GM18526 (cell line): ENCODE data around the gene FBXW2.

ENCODE experiments used
- POLR2A ChIP-seq: IDR thresholded peaks from 3 replicates; pipeline ENCODE4 v1.6.1; 2011; ENCODE audit not compliant: insufficient read length; ENCODE audit errors: extremely low read depth

Gene FBXW2

GRCh38 chr9:120792898-120793765 is at the start of gene FBXW2:
TSS of gene FBXW2 (minus strand) at chr9:120793416. CDS start at chr9:120788258, 5,158 bp downstream.
- TF ChIP-seq POLR2A = peak; percentile 98

- no peak for TF ChIP-seq POLR2A
Observed at GRCh38 chr9:120841930-120842684, 48.9 kb upstream of the FBXW2 start.

DNA sequence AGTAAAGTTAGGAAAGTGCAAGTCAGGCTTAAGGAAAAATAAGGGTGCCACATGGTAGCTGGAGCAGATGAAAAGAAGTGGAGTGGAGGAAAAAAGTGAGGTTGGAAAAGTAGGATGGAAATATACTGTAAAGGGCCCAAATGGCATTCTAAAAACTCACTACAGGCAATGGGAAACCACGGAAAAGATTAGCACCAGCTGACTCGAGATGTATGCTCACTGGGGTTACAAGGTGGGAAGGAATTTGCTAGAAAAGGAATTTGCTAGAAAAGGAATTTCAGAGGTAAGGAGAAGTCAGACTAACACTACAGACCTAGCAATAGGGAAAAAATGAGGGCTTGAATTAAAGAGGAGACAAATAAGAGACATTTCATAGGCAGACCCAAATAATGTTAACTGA is 45.9 kb upstream of the FBXW2 start:
- no peak for TF ChIP-seq POLR2A

GRCh38 chr9:120837921-120838320 is 44.7 kb upstream of the FBXW2 start:
- no peak for TF ChIP-seq POLR2A

DNA sequence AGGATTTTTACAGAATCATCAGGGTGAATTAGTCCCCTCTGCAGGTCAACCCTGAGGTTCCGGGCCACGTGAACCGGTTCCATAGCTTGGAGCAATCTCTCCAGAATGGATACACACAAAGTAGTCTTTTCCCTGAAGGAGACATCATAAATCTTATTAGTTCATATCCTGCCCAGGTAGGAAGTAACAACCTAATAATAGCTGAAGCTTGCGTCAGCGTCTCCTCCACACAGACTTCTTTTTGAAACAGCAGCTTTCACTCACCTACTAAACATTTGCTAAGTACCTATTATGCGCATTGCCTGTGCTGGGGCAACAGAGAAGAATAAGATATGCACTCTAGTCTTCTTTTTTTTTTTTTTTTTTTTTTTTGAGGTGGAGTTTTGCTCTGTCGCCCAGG is 40.1 kb upstream of the FBXW2 start:
- TF ChIP-seq POLR2A = no peak

DNA sequence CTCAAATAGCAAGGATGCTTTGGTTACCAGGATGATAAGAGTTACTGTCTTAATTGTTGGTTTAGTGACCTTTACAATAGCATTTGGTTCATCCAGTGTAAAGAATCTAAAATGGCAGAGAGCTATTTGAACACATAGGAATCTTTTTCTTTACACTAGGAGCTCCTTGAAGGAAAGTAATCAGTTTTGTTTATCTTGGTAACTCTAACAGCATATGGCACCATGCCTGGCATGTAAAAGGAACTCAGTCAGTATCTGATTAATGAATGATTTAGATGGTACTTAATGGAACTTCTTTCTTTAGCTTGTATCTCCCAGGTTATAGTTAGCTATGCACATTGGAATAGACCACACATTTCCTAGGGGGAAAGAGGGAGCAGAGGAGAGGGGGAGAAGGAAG is 39.6 kb upstream of the FBXW2 start:
- no peak for TF ChIP-seq POLR2A

DNA sequence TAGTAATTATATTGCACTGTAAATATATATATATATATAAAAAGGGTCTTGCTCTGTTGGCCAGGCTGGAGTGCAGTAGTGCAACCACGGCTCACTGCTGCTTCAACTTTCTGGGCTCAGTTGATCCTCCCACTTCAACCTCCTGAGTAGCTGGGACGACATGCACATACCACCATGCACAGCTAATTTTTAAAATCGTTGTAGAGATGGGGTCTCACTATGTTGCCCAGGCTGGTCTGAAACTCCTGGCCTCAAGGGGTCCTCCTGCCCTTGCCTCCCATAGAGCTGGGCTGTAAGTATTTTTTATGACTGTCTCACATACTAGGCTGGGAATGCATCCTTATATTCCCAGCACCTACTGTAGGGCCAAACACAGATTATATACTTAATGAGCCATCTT is 37.6 kb upstream of the FBXW2 start:
- TF ChIP-seq POLR2A = no peak

- TF ChIP-seq POLR2A = no peak
Observed at GRCh38 chr9:120830151-120830550, 36.9 kb upstream of the FBXW2 start.

DNA sequence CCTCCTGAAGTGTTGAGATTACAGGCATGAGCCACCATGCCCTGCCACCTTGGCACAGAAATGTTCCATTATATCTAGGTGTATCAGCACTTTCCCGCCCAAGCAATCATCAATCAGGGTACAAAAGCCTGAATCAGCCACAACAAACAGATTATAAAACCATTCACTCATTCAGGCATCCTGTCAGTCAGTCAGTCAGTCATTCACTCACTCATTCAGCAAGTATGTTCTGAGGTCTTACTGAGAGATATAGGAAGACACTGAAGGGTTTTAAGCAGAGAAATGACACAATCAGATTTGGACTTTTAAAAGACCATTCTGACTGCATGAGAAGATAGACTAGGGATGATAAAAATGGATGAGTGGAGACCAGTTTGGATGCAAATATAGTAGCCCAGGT is 36.4 kb upstream of the FBXW2 start:
- TF ChIP-seq POLR2A = no peak

DNA sequence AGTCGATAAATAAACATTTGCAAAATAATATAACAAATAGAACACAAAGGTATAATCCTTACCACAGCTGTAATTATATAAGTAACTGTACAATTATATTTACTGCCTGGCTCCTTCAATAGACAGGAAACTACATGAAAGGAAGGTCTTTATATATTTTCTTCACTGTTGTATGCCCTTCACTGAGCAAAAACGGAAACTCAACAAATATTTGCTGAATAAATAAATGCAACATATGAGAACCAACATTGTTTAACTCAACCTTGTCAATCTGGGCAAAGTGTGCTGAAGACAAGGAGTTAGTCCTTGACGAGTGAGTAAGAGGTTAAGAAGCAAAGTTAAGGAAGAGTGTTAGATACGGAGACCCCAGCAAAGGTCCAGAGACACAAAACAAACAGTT is 26.9 kb upstream of the FBXW2 start:
- no peak for TF ChIP-seq POLR2A

DNA sequence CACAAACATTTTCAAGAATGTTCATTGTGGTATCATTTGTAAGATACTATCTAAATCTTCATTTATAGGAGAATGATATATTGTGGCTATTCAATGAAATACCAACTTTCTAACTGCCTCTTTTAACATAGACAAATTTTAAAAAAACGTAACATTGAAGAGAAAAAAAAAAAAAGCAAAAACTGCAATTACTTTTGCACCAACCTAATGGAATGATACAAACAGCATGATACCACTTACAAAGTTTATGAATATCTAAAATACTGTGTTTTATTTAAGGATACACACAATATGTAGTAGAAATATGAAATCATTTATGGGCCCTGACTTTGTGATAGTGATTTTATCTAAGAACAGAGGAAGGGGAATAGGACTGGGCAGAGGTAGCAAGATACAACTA is 25.4 kb upstream of the FBXW2 start:
- TF ChIP-seq POLR2A = no peak

DNA sequence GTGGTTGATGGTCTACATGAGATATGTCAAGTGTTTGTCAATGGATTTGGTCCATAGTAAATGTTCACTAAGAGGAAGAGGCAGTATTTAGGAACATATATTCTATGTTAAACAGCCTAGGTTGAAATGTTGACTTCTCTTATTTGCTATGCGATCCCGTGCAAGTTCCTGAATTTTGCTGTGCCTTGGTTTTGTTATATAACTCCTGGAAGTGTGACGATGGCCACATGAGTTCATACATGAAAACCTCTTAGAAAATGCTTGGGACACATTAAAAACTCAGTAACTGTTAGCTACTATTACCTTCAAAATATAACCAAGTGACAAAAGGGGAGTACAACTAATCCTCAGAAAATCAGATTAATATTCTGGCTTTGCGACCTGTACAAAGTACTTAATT is 21.9 kb upstream of the FBXW2 start:
- no peak for TF ChIP-seq POLR2A

- TF ChIP-seq POLR2A = no peak
Observed at GRCh38 chr9:120808931-120809330, 15.7 kb upstream of the FBXW2 start.

DNA sequence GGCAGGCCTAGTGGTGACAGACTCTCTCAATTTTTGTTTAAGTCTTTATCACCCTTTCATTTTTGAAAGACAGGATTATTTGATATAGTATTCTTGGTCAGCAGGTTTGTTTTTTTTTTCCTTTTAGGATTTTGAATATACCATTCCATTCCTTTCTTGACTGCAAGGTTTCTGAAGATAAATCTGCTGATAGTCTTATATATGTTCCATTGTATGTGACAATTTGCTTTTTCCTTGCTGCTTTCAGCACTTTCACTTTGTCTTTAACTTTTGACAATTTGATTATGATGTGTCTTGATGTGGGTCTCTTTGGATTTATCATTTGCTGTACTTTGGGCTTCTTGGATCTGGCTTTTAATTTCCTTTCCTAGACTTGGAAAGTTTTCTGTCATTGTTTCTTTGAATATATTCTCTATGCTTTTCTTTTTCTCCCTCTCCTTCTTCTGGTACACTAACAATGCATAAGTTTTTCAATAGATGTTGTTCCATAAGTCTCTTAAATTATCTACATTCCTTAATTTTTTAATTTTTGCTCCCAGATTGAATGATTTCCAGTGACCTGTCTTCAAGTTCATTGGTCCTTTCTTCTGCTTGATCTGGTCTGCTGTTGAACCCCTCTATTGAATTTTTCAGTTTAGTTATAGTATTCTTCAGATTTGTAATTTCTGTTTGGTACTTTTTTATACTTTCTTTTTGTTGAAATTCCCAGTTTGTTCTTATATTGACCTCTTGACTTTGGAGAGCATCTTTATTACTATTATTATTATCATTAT is 14.6 kb upstream of the FBXW2 start:
- TF ChIP-seq POLR2A = no peak

DNA sequence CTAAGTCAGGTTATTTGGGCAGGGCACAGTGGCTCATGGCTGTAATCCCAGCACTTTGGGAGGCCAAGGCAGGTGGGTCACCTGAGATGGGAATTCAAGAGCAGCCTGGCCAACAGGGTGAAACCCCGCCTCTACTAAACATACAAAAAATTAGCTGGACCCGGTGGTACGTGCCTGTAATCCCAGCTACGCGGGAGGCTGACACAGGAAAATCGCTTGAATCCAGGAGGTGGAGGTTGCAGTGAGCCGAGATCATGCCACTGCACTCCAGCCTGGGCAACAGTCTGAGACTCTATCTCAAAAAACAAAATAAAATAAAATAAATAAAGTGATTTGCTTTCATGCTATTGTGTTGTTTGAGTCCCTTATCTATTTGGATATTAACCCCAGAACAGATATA is 8.2 kb upstream of the FBXW2 start:
- TF ChIP-seq POLR2A = no peak

DNA sequence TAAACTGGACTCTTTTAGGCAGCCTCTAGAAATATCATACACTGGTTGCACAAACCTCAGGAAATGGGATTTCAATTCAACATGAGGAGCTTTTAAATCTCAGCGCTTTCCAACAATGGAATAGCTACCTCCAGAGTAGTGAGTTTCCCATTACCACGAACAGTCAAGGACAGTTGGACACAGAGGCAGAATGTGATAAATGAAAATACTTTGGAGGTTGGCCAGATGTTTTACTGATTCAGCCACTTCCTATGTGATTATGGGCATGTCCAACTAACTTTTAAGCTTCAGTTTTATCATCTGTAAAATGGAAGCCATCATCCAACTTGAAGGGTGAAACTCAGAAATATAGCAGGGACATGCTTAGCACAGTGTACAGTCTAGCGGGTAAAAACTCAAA is 2.1 kb downstream of the FBXW2 start:
- no peak for TF ChIP-seq POLR2A
